ENCODE measurements around the gene ZNF335. TPM values are rescaled to one million over a fixed set of nuclear protein-coding genes. Genes with fewer than 3 reads are reported as not detected.
"Not testable (repeated sequence)": the region's sequence is repeated elsewhere in the genome, so short reads cannot be mapped to it uniquely, and the experiment has no call there.

Gene ZNF335
- total RNA-seq, 2 donors from 2014 or later: 28.8 to 30.1 TPM

DNA sequence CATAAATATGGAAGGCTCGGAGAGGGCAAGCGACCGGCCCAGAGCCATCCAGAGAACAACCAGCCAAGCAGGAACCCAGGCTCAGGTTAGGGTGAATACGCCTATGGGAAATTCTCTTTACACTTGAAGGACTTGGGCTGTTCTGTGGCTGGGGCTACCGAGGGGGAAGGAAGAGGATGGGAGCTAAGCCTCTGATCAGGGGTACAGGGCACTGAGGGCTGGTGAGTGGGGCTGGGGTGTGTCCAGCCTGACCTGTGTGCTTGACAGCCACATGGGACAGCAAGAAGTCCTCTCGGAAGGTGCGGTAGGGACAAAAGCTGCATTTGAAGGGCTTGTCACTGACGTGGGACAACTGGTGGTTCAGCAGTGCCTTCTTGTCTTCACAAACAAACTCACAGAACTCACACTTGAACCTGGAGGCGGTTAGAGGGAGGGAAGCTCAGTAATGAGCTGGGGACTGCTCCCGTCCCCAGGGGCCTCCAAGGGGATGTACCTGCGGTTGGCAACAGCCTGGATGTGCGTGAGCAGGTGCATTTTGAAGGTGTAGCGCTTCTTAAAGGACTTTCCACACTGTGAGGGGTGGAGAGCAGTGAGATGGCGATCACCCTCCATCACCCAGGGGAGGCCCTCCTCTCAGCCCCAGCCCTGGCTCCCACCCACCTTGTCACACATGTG lies 11.9 kb downstream of the ZNF335 start:
- Histone ChIP-seq H3K4me3 (no peak overlapping the region), H3K9me3 (no peaks in the 10 kb centered on the region), H3K4me1 (ENCODE audit: control insufficient read depth in 1 of 2, low read depth in 2 of 2) (no peaks in the 10 kb centered on the region), H3K36me3 (peaks cover 75% of the 10 kb centered on the region), H3K27ac (no peak overlapping the region), H3K27me3 (replicated peaks; ENCODE audit: insufficient read depth) (no peaks in the 10 kb centered on the region)
- TF ChIP-seq, protein P1, sequence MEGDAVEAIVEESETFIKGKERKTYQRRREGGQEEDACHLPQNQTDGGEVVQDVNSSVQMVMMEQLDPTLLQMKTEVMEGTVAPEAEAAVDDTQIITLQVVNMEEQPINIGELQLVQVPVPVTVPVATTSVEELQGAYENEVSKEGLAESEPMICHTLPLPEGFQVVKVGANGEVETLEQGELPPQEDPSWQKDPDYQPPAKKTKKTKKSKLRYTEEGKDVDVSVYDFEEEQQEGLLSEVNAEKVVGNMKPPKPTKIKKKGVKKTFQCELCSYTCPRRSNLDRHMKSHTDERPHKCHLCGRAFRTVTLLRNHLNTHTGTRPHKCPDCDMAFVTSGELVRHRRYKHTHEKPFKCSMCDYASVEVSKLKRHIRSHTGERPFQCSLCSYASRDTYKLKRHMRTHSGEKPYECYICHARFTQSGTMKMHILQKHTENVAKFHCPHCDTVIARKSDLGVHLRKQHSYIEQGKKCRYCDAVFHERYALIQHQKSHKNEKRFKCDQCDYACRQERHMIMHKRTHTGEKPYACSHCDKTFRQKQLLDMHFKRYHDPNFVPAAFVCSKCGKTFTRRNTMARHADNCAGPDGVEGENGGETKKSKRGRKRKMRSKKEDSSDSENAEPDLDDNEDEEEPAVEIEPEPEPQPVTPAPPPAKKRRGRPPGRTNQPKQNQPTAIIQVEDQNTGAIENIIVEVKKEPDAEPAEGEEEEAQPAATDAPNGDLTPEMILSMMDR (IDR thresholded peaks at IDR 0.05): no peak
- ATAC-seq (ENCODE audit: insufficient number of reproducible peaks, low FRiP score, low read depth) (no peak), DNase-seq (ENCODE audit: low spot score) (no peak)

DNA sequence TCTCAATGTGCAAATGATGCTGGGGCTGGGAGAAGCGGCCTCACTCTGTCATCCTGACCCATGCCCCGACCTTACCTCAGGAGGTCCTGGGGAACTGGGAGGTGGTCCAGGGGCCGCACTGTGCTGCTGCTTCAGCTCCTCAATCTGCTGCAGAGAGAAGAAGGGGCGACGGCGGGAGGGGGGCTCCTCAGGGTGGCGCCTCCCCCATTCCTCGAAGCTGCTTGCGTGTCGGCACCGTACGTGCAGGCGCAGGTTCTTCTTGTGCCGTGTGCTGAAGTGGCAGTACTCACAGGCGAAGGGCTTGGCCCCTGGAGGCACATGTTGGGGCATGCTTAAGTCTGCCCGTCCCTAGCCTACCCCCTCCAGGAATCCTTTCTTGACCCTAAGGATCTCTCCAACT lies 12.9 kb downstream of the ZNF335 start:
- H3K27me3 ChIP-seq (replicated peaks; ENCODE audit: insufficient read depth): no peaks in the 10 kb centered on the region
- H3K36me3 ChIP-seq: peaks cover 67% of the 10 kb centered on the region
- TF ChIP-seq, protein P1 (IDR thresholded peaks at IDR 0.05): no peak
- H3K9me3 ChIP-seq: no peaks in the 10 kb centered on the region
- no peak overlapping the region for H3K27ac ChIP-seq
- ATAC-seq (ENCODE audit: insufficient number of reproducible peaks, low FRiP score, low read depth): no peak
- DNase-seq (ENCODE audit: low spot score): no peak
- no peak overlapping the region for H3K4me3 ChIP-seq
- no peaks in the 10 kb centered on the region for H3K4me1 ChIP-seq (ENCODE audit: control insufficient read depth in 1 of 2, low read depth in 2 of 2)

DNA sequence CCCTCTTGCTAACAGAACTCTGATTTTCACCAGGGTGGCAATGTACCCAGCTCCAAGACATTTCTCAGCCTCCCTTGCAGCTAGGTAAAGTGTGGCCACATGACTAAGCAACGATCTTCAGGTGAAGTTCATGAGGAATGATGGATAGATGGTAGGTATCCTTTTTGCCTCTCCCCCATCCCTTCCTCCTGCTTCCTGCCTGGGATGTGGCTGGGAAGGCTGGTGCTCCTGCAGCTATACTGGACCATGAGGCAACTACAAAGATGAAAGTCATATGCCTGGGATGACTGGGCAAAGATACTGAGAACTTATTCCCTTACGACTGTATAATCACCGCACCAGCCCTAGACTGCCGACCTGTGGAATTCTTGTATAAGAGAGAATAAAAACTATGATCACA lies 13.4 kb downstream of the ZNF335 start:
- TF ChIP-seq, protein P1 (IDR thresholded peaks at IDR 0.05): no peak
- Histone ChIP-seq H3K36me3 (peaks cover 62% of the 10 kb centered on the region), H3K27ac (no peak overlapping the region), H3K9me3 (no peaks in the 10 kb centered on the region), H3K27me3 (replicated peaks; ENCODE audit: insufficient read depth) (no peaks in the 10 kb centered on the region), H3K4me3 (no peak overlapping the region), H3K4me1 (ENCODE audit: control insufficient read depth in 1 of 2, low read depth in 2 of 2) (no peaks in the 10 kb centered on the region)
- ATAC-seq (ENCODE audit: insufficient number of reproducible peaks, low FRiP score, low read depth): no peak
- DNase-seq (ENCODE audit: low spot score): no peak

DNA sequence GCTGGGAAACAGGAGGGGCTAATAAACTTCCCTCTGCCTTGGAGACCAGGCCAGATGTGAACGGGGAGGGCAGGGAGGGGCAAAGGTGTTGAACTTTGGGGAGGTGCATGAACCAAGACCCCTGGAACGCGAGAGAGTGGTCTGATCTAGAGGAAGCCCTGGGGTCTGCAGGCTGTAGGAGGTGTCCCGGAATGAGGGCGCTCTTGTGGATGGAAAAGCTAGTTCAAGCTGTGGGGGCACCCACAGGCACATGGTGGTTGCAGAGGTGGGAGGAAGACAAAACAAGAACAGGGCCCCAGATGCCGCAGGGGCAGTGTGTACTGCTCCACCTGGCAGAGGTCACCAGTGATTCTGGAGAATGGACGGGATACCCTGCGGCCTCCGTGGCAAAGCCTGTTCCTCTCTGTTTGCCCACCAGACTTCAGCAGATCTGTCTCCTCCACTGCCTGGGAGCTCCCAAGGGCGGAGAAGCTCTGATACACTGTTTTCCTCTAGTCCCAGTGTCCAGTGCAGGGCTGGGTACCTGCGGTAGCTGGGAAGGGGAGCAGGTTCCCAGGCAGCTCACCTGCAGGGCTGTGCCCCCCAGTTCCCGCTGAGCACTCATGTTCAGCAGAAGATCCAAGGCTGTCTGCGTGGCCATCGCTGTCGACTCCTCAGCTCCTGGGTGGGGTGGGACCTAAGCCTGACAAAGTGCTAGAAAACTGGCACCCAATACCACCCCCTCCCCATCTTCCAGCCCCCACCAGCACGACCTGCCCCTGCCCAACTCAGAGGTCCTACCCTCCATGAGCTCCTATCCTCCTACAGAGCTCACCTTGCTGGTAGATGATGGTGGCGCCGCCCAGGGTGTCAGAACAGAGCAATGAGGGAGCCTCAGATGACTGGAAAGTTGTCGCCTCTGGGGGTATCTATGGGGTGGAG lies 14.7 kb downstream of the ZNF335 start:
- DNase-seq (ENCODE audit: low spot score) (no peak), ATAC-seq (ENCODE audit: insufficient number of reproducible peaks, low FRiP score, low read depth) (no peak)
- TF ChIP-seq, protein P1 (IDR thresholded peaks at IDR 0.05): no peak
- Histone ChIP-seq H3K4me3 (no peak overlapping the region), H3K27me3 (replicated peaks; ENCODE audit: insufficient read depth) (no peaks in the 10 kb centered on the region), H3K9me3 (no peaks in the 10 kb centered on the region), H3K4me1 (ENCODE audit: control insufficient read depth in 1 of 2, low read depth in 2 of 2) (no peaks in the 10 kb centered on the region), H3K27ac (no peak overlapping the region), H3K36me3 (peaks cover 62% of the 10 kb centered on the region)

DNA sequence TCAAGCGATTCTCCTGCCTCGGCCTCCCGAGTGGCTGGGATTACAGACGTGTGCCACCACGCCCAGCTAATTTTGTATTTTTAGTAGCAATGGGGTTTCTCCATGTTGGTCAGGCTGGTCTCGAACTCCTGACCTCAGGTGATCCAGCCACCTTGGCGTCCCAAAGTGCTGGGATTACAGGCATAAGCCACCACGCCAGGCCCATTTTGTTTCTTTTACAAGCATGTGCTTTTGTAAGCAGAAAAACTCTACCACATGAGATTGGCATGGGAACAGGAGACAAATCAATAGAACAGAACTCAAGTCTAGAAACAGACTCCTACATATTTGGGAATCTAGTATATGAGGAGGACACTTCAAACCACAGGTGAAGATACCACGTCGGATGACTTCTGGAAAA lies 15.7 kb downstream of the ZNF335 start:
- H3K4me1 ChIP-seq (ENCODE audit: control insufficient read depth in 1 of 2, low read depth in 2 of 2); H3K27ac ChIP-seq; H3K4me3 ChIP-seq; H3K27me3 ChIP-seq (replicated peaks; ENCODE audit: insufficient read depth); ATAC-seq (ENCODE audit: insufficient number of reproducible peaks, low FRiP score, low read depth); H3K9me3 ChIP-seq; DNase-seq (ENCODE audit: low spot score): not testable (repeated sequence)
- H3K36me3 ChIP-seq: peaks cover 63% of the 10 kb centered on the region

Data from thoracic aorta (tissue), 2 donors.